A673 (cell line): Measurements from ENCODE around the gene MOB2.

Experiments
- CTCF ChIP-seq: fragments of 300-800, 200-600 bp; sonication (generic); conservative IDR thresholded peaks from 2 replicates; pipeline ENCODE4 v1.5.1; 2017; ENCODE audit warnings: low read depth, mild to moderate bottlenecking, antibody characterized with exemption, low read length, moderate library complexity, mixed read lengths
- EZH2 ChIP-seq: fragments of 200-600 bp; sonication (generic); IDR thresholded peaks from 2 replicates; pipeline ENCODE4 v1.6.1; 2017; ENCODE audit warnings: borderline replicate concordance, low read depth, mild to moderate bottlenecking, mixed read lengths, antibody characterized with exemption, low read length; ENCODE audit not compliant: poor library complexity, severe bottlenecking

GRCh38 chr11:1459219-1459575, 27.4 kb downstream of the MOB2 start:
- TF ChIP-seq CTCF (no peak), EZH2 (no peak)
